NCI-H69 (cell line): ENCODE measurements around the gene SLC6A18.

Experiments
- DNase-seq: peaks from one replicate; lab custom pipeline; 2025; lab: John Stamatoyannopoulos, UW

The SLC6A18 gene

DNA sequence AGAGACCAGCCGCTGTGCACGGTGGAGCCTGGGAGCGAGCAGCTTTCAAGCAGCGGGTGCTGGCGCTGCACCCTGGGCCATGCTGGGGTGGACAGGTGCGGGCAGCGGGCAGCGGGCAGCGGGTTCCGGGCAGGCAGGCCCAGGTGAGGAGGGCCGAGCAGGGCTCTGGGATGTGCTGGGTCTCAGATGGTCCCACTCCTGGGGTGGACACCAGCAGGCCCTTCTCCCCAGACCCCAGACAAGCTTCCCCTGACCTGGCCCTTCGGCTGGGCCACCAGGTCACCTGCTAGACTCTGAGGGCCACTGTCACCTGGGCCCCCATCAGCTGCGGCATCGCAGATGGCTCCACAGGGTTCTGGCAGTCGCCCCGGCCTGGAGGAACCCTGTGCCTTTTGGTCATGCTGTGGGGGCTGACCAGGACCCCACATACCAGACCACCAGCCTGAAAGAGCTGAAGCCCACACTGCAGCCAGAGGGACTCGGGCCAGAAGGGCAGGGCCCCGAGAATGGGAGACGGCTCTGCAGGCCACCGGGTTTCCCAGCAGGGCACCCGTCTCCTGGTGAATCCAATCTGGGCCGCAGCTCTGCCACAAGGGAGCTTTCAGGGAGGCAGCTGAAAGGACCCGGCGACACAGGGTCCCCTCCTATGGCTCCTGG, 21.7 kb upstream of the SLC6A18 start:
- no peak for DNase-seq

GRCh38 chr5:1203968-1204692, 21.1 kb upstream of the SLC6A18 start:
- no peak for DNase-seq

DNA sequence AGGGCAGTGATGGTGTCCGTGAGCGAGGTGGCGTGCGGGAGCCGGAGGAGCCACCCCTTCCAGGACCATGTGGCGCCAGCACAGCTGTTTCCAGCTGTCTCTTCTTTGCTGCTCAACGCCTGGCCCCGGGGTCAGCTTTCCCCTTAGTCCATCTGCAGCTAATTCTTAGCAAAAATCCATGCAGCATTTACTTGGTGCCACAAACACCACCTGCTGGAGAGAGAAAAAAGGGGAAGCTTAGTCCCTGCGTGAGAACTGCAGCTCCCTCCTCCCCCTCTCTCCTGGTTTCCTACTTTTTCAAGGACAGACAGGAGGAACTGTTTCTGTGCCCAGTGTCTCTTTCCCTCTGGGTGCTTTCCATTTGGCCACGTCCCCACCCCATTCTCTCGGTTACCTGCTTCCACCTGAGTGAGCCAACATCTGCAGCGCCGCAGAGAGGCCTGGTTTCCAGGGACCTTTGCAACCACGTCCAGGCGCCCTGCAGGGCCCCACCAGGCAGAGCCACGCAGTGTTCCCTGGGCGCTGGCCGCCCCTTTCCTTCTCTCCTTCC, 20.4 kb upstream of the SLC6A18 start:
- DNase-seq, result peak; percentile 60

DNA sequence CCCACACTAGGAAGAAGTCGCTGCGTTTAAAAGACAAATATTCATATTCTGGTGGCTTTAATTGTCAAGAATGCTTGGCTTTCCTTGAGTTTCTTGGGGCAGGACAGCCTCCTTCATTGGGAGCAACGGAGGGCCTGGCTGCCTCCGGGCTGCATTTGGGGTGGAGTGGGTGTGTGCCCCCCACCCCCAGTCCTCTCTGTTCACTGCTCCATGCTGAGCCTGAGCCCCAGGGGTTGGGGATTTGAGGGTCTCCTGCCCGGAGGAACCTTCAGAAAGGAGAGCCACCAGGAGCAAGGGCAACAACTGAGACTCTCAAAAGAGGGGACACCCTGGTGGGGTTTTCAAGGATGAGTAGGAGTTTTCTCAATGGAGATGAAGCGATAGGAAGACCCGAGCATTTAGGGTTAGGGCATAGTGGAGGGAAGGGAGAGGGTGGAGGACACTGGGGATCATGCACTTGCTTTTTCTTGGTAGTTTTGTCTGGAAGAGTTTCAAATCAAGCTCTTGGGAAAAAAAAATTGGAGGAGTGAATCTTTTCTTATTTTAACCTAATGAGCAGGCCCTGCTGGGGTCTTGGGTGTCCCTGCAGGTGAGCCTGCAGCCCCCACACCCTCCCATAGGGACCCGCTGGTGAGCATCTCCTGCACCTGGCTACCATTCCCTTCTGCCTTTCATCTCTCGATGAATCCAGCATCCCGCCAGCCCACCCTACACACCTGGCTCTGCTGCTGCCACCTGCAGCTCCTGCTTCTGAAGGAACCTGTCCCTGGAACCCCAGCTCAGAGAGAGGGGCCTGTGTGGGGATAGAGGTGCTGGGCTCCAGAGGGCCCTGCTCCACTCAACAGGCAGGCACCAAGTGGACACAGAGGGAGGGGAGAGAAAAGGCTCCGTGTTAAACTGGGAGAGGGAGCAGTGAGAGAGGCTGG, 19.7 kb upstream of the SLC6A18 start:
- DNase-seq, result no peak

- no peak for DNase-seq
Measured at GRCh38 chr5:1206521-1207412, 18.4 kb upstream of the SLC6A18 start.

DNA sequence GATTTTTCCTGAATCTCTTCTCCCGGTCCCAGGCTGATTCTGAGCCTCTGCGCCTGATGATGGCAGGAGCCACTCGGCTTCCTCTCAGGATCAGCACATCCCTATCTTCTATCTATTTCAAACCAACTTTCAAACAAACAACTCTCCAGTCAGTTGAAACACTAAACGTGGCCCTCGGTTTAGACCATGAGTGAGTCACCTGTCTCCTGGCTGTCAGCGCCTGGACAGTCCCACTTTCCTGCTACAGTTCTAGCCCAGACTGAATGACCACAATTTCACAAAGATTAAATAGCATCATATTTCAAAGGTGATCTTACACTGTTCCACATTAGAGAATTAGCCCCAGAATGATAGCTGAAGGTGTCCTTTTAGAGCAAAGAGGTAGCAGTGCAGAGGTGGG, 17.6 kb upstream of the SLC6A18 start:
- DNase-seq, result no peak

DNA sequence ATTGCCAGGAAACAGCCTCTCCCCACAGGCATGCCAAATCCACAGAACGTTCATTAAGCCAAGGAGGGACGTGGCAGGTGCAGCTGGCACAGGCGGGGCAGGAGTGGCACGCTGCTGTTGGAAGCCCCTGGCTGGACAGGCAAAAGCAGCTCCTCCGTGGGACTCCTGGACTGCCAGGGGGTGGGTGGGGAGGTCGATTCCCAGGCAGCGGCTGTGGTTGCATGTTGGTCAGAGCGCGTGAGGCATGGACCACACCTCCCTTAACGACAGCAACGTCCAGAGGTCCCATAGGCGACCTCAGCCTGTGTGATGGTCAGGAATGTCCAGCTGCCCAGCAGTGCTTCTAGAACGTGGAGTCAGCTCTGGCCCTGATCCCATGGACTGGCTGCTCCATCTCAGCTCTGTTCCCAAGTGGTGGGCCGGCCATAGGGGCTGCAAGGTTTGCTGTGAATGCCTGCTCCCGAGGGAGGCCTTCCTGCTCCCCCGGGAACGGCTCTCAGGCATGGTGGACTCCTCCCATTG, 16.9 kb upstream of the SLC6A18 start:
- DNase-seq, result no peak

DNA sequence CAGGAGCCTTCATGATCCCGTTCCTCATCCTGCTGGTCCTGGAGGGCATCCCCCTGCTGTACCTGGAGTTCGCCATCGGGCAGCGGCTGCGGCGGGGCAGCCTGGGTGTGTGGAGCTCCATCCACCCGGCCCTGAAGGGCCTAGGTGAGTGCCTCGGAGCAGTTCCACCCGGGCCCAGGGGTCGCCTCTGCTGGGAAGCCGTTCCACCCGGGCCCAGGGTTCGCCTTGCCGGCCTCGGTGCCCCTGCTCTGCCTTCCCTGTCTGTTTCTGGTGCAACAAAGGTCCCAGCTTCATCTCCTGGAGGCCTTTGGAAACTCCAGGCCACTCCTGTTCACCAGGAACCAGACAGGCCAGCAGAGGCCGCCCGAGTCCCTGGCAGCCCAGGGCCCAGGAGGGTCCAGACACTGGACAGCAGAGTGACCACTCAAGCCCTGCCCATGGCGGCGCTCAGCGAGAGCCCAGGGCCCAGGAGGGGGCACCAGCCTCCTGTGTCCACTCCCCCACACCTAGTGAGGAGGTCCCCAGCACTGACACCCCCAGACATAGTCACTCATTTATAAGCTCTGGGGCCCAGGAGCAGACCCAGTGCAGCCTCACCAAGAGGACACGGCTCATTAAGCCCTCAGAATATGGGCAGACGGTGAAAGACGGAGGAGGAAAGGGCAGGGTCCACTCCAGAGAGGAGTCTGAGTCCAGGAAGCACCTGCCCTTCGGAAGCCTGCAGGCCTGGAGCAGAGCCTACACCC, 16.3 kb upstream of the SLC6A18 start:
- DNase-seq, result peak; percentile 21

GRCh38 chr5:1209489-1209852, 15.7 kb upstream of the SLC6A18 start:
- DNase-seq, result no peak

- DNase-seq, result peak; percentile 10
Measured at GRCh38 chr5:1209896-1210776, 15.0 kb upstream of the SLC6A18 start.

GRCh38 chr5:1210832-1211251, 14.3 kb upstream of the SLC6A18 start:
- DNase-seq, result no peak

GRCh38 chr5:1211701-1212100, 13.5 kb upstream of the SLC6A18 start:
- DNase-seq, result no peak

DNA sequence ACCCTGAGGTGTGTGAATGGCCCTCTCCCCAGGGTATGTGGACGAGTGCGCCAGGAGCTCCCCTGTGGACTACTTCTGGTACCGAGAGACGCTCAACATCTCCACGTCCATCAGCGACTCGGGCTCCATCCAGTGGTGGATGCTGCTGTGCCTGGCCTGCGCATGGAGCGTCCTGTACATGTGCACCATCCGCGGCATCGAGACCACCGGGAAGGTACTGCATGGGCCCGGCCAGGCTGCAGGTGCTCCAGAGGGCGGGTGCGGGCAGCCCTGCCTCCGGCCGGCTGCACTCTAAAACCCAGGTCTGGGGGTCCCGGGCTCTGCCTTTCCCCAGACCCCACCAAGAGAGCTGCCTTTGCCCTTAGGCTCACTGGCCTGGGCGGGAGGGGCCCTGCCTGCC, 12.9 kb upstream of the SLC6A18 start:
- no peak for DNase-seq

GRCh38 chr5:1212881-1213280, 12.3 kb upstream of the SLC6A18 start:
- DNase-seq, result no peak

- no peak for DNase-seq
Measured at GRCh38 chr5:1213508-1214162, 11.5 kb upstream of the SLC6A18 start.

- no peak for DNase-seq
Measured at GRCh38 chr5:1214163-1214935, 10.8 kb upstream of the SLC6A18 start.

DNA sequence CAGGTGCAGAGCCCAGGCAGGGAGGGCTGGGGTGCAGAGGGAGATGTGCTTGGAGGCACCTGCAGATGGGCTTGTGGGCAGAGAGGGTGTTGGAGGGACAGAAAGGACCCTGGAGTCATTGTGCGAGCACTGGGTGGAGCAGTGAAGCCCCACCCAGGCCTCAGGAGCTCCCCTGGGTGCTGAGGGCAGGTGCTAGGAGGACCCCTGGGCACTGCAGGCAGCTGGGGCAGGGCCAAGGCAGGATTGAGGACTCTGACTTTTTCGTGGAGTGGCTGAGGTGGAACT, 10.3 kb upstream of the SLC6A18 start:
- DNase-seq, result no peak

- no peak for DNase-seq
Measured at GRCh38 chr5:1215320-1216096, 9.7 kb upstream of the SLC6A18 start.
